A673 (cell line): ENCODE results near the gene MT1F.

Source experiments
- CTCF ChIP-seq: fragments of 300-800, 200-600 bp; sonication (generic); conservative IDR thresholded peaks from 2 replicates; pipeline ENCODE4 v1.5.1; 2017; ENCODE audit warnings: low read depth, mild to moderate bottlenecking, antibody characterized with exemption, low read length, moderate library complexity, mixed read lengths
- EZH2 ChIP-seq: fragments of 200-600 bp; sonication (generic); IDR thresholded peaks from 2 replicates; pipeline ENCODE4 v1.6.1; 2017; ENCODE audit warnings: borderline replicate concordance, low read depth, mild to moderate bottlenecking, mixed read lengths, antibody characterized with exemption, low read length; ENCODE audit not compliant: poor library complexity, severe bottlenecking

GRCh38 chr16:56649271-56649670, 8.5 kb upstream of the MT1F start:
- TF ChIP-seq CTCF, result no peak
- no peak for TF ChIP-seq EZH2
